Sigmoid colon (tissue), 7 donors: ENCODE measurements around the gene LENG9. TPM values are rescaled to one million over a fixed set of nuclear protein-coding genes. Genes with fewer than 3 reads are reported as not detected.

ENCODE experiments used
- DNase-seq: peaks from one replicate; pipeline ENCODE4 v3.0.0-alpha.2; 2019
- H3K27ac ChIP-seq, 4 donors: fragments of 200-600 bp; sonication (generic); one replicate each; pipeline ENCODE4 v1.5.1; 2016 to 2019; ENCODE audit warnings: mild to moderate bottlenecking in 1 of 4
- H3K27me3 ChIP-seq, 3 donors: fragments of 200-600 bp; sonication (generic); one replicate each; pipeline ENCODE4 v1.5.1; 2019; ENCODE audit warnings: mild to moderate bottlenecking in 1 of 3
- H3K36me3 ChIP-seq, 4 donors: fragments of 200-600 bp; sonication (generic); one replicate each; pipeline ENCODE4 v1.5.1; 2016 to 2019
- H3K4me1 ChIP-seq, 4 donors: fragments of 200-600 bp; sonication (generic); one replicate each; pipeline ENCODE4 v1.5.1; 2017 to 2019
- H3K4me3 ChIP-seq, 4 donors: fragments of 200-600 bp; sonication (generic); one replicate each; pipeline ENCODE4 v1.5.1; 2017 to 2019; ENCODE audit warnings: mild to moderate bottlenecking in 2 of 4, moderate library complexity in 1 of 4
- H3K9me3 ChIP-seq, 4 donors: fragments of 200-600 bp in 3 of 4; sonication (generic) in 3 of 4; one replicate each; pipeline versions ENCODE4 v1.5.1 to v1.6.1; 2013 to 2019
- CTCF ChIP-seq, 4 experiments: fragments of 450-650 bp in 3 of 4; fragments of 200-600 bp in 1 of 4; IDR thresholded peaks; one replicate each; pipeline ENCODE4 v1.5.1; 2016 to 2019; ENCODE audit warnings: antibody characterized with exemption in 4 of 4, mild to moderate bottlenecking in 3 of 4, moderate library complexity in 2 of 4
- EP300 ChIP-seq, 4 donors: sonication (generic); formaldehyde crosslinking; IDR thresholded peaks; one replicate each; pipeline ENCODE4 v1.6.1; 2017; ENCODE audit warnings: antibody characterized with exemption in 4 of 4
- POLR2A ChIP-seq, 2 donors: fragments of 450-650 bp; IDR thresholded peaks; one replicate each; pipeline ENCODE4 v1.6.1; 2016; ENCODE audit warnings: antibody characterized with exemption in 2 of 2, mild to moderate bottlenecking in 2 of 2, moderate library complexity in 2 of 2
- POLR2AphosphoS5 ChIP-seq, 4 donors: sonication (generic); formaldehyde crosslinking; IDR thresholded peaks; one replicate each; pipeline ENCODE4 v1.6.1; 2017; ENCODE audit warnings: antibody characterized with exemption in 4 of 4
- WGBS, 2 donors: extraction: QIAGEN DNeasy Blood & Tissue Kit; methylation state at CpG; one replicate each; pipeline ENCODE4 v1.1.7; 2013; 5-methylcytosine and 5-hydroxymethylcytosine counted together
- intact Hi-C: fragments of 100-400 bp; cut with DNase I; formaldehyde crosslinking; loops from one replicate; pipeline ENCODE4 v1.15.1; 2023
- polyA plus RNA-seq, 3 donors: library from polyadenylated mRNA; stranded (reverse); fragments of 200-250 nt; gene quantifications; one replicate each; pipeline ENCODE4 v1.2.3, GENCODE V29; 2013
- total RNA-seq, 4 donors: library from RNA; depleted of rRNA; stranded (reverse); fragments of >200 nt; gene quantifications; one replicate each; pipeline ENCODE4 v1.1.0, GENCODE V29; 2016
- donor health status: healthy with polysubstance abuse.
- donor health status: Bipolar disorder and iron deficiency.
- donor health status: healthy.

The LENG9 gene
- total and polyA plus RNA-seq, 7 donors, result 2.5 to 14.8 (median 7.8) TPM

- Histone ChIP-seq H3K36me3 (no peaks in the 10 kb centered on the region), H3K27me3 (peaks cover 31 to 67% (median 44%) of the 10 kb centered on the region in 3 donors), H3K4me3 (peak overlapping the region in 3 of 4 donors; percentile 1 to 35 (median 29)), H3K9me3 (no peaks in the 10 kb centered on the region), H3K4me1 (peaks cover 0 to 34% (median 29%) of the 10 kb centered on the region in 4 donors), H3K27ac (no peak overlapping the region)
- 8 to 9% methylated on average over 43 of the region's 43 CpGs for WGBS, 2 donors
- TF ChIP-seq POLR2AphosphoS5 (IDR thresholded peaks at IDR 0.05) (peak in 1 of 4 donors; percentile 19), POLR2A (IDR thresholded peaks at IDR 0.05) (no peak)
- DNase-seq, result no peak
- intact Hi-C loops, result no loop called here
Observed at GRCh38 chr19:54430306-54431254, 33.0 kb downstream of the LENG9 start.

- Histone ChIP-seq H3K4me1 (peaks cover 0 to 25% (median 20%) of the 10 kb centered on the region in 4 donors), H3K27ac (no peak overlapping the region), H3K36me3 (no peaks in the 10 kb centered on the region), H3K27me3 (peaks cover 31 to 74% (median 44%) of the 10 kb centered on the region in 3 donors), H3K4me3 (no peak overlapping the region), H3K9me3 (no peaks in the 10 kb centered on the region)
- no peak for DNase-seq
- TF ChIP-seq CTCF (IDR thresholded peaks at IDR 0.05) (no peak), EP300 (IDR thresholded peaks at IDR 0.05) (no peak), POLR2AphosphoS5 (IDR thresholded peaks at IDR 0.05) (no peak), POLR2A (IDR thresholded peaks at IDR 0.05) (no peak)
- 38 to 60% methylated on average over 13 of the region's 13 CpGs for WGBS, 2 donors
- intact Hi-C loops, result no loop called here
Observed at GRCh38 chr19:54429545-54430227, 33.9 kb downstream of the LENG9 start.

- Histone ChIP-seq H3K27me3 (peaks cover 31 to 74% (median 44%) of the 10 kb centered on the region in 3 donors), H3K4me3 (no peak overlapping the region), H3K9me3 (no peaks in the 10 kb centered on the region), H3K27ac (no peak overlapping the region), H3K36me3 (no peaks in the 10 kb centered on the region), H3K4me1 (peaks cover 0 to 20% (median 16%) of the 10 kb centered on the region in 4 donors)
- WGBS, 2 donors, result 54 to 70% methylated on average over 8 of the region's 8 CpGs
- DNase-seq, result no peak
- intact Hi-C loops, result no loop called here
- TF ChIP-seq POLR2A (IDR thresholded peaks at IDR 0.05) (no peak), EP300 (IDR thresholded peaks at IDR 0.05) (no peak), CTCF (IDR thresholded peaks at IDR 0.05) (no peak), POLR2AphosphoS5 (IDR thresholded peaks at IDR 0.05) (no peak)
Observed at GRCh38 chr19:54429176-54429495, 34.4 kb downstream of the LENG9 start.

GRCh38 chr19:54428323-54429175, 35.0 kb downstream of the LENG9 start:
- Histone ChIP-seq H3K36me3 (no peaks in the 10 kb centered on the region), H3K27me3 (peaks cover 31 to 76% (median 44%) of the 10 kb centered on the region in 3 donors), H3K27ac (no peak overlapping the region), H3K4me3 (no peak overlapping the region), H3K4me1 (peaks cover 0 to 19% (median 15%) of the 10 kb centered on the region in 4 donors), H3K9me3 (no peaks in the 10 kb centered on the region)
- no peak for DNase-seq
- no peak for TF ChIP-seq POLR2AphosphoS5 (IDR thresholded peaks at IDR 0.05)
- TF ChIP-seq CTCF (IDR thresholded peaks at IDR 0.05), result no peak
- no peak for TF ChIP-seq EP300 (IDR thresholded peaks at IDR 0.05)
- intact Hi-C loops, result no loop called here
- WGBS, 2 donors, result 69 to 83% methylated on average over 11 of the region's 11 CpGs
